ENCODE measurements around the gene FSCN2.

DNA sequence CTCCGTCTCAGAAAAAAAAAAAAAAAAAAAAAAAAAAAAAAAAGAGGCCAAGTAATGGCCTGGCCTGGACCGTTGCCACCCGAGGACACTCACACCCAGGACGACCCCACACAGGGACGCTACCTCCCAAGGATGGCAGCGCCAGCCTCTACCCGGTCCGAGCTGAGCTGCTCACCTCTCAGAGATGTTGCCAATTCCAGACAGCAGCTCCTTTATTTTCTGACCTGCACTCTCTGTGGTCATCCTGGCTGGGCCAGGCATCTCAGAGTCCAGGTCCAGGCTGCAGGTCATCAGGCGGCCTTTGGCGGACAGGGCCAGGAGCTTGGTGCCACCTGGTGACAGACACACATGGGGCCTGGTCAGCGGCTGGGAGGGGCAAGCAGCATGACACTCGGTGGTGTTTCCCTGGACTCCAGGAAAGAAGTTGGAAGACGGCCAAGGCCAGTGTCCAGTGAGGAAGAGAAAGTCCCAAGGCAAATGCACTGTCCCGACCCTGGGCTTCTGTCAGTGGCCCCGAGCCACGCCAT lies 20.9 kb downstream of the FSCN2 start:
- TF ChIP-seq, protein P1, sequence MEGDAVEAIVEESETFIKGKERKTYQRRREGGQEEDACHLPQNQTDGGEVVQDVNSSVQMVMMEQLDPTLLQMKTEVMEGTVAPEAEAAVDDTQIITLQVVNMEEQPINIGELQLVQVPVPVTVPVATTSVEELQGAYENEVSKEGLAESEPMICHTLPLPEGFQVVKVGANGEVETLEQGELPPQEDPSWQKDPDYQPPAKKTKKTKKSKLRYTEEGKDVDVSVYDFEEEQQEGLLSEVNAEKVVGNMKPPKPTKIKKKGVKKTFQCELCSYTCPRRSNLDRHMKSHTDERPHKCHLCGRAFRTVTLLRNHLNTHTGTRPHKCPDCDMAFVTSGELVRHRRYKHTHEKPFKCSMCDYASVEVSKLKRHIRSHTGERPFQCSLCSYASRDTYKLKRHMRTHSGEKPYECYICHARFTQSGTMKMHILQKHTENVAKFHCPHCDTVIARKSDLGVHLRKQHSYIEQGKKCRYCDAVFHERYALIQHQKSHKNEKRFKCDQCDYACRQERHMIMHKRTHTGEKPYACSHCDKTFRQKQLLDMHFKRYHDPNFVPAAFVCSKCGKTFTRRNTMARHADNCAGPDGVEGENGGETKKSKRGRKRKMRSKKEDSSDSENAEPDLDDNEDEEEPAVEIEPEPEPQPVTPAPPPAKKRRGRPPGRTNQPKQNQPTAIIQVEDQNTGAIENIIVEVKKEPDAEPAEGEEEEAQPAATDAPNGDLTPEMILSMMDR (optimal IDR thresholded peaks at IDR 0.05 in 1 of 3, IDR thresholded peaks at IDR 0.05 in 1 of 3, conservative IDR thresholded peaks at IDR 0.05 in 1 of 3; ENCODE audit: extremely low read depth in 1 of 3, insufficient read depth in 2 of 3, low read length in 3 of 3), result no peak
- TF ChIP-seq EZH2 (IDR thresholded peaks at IDR 0.05; ENCODE audit: low read length), result no peak
